HepG2 (cell line): Measurements from ENCODE around the gene NR2F1. TPM values are rescaled to one million over a fixed set of nuclear protein-coding genes. Genes with fewer than 3 reads are reported as not detected.

ENCODE experiments used
- AGO2 ChIP-seq: fragments of 200-400 bp; formaldehyde crosslinking; optimal IDR thresholded peaks from 2 replicates; pipeline ENCODE3; 2017; ENCODE audit warnings: mild to moderate bottlenecking, low read depth, low read length, moderate library complexity
- AKNA ChIP-seq: sonication (generic); formaldehyde crosslinking; IDR thresholded peaks from 2 replicates; pipeline ENCODE4 v1.4.0; 2020; ENCODE audit warnings: missing genetic modification reagents, borderline replicate concordance
- CEBPB ChIP-seq: IDR thresholded peaks from 2 replicates; pipeline ENCODE4 v1.6.1; 2011; ENCODE audit warnings: low read depth, low read length, improper control_type of control experiment, borderline replicate concordance
- CREM ChIP-seq, 2 experiments: sonication (generic) in 1 of 2; formaldehyde crosslinking in 1 of 2; IDR thresholded peaks; 2 replicates each; pipeline versions ENCODE4 v1.4.0 to v1.6.1; 2016 to 2020; ENCODE audit warnings: antibody characterized with exemption in 1 of 2, mild to moderate bottlenecking in 1 of 2, missing genetic modification reagents in 1 of 2
- DR1 ChIP-seq: sonication (generic); formaldehyde crosslinking; IDR thresholded peaks from 2 replicates; pipeline ENCODE4 v1.8.0; 2021; ENCODE audit warnings: mild to moderate bottlenecking, missing genetic modification reagents, inconsistent platforms
- GPBP1L1 ChIP-seq: sonication (generic); formaldehyde crosslinking; IDR thresholded peaks from 2 replicates; pipeline ENCODE4 v1.5.0; 2020; ENCODE audit warnings: mild to moderate bottlenecking, missing genetic modification reagents
- HNF4G ChIP-seq, 2 experiments: sonication (generic) in 1 of 2; formaldehyde crosslinking in 1 of 2; IDR thresholded peaks; 2 replicates each; pipeline versions ENCODE4 v1.4.0 to v1.6.1; 2011 to 2020; ENCODE audit warnings: borderline replicate concordance in 2 of 2, low read depth in 2 of 2, mild to moderate bottlenecking in 2 of 2, low read length in 1 of 2, missing genetic modification reagents in 1 of 2, moderate library complexity in 1 of 2
- IRF9 ChIP-seq: sonication (generic); formaldehyde crosslinking; IDR thresholded peaks from 2 replicates; pipeline ENCODE4 v1.8.0; 2022; ENCODE audit warnings: missing genetic modification reagents, mild to moderate bottlenecking, borderline replicate concordance
- MIER3 ChIP-seq: IDR thresholded peaks from 2 replicates; pipeline ENCODE4 v1.6.1; 2016; ENCODE audit warnings: missing compliant biosample characterization, borderline replicate concordance
- MTA1 ChIP-seq: sonication (generic); formaldehyde crosslinking; IDR thresholded peaks from 2 replicates; pipeline ENCODE4 v1.4.0; 2020; ENCODE audit warnings: missing genetic modification reagents, mild to moderate bottlenecking, borderline replicate concordance
- MZF1 ChIP-seq: sonication (generic); formaldehyde crosslinking; IDR thresholded peaks from 2 replicates; pipeline ENCODE4 v1.8.1; 2023; ENCODE audit warnings: mild to moderate bottlenecking, missing genetic modification reagents, borderline replicate concordance
- RBFOX2 ChIP-seq: fragments of 200-400 bp; formaldehyde crosslinking; IDR thresholded peaks from 2 replicates; pipeline ENCODE4 v1.6.1; 2017; ENCODE audit warnings: low read depth, mild to moderate bottlenecking, low read length
- RBM22 ChIP-seq: fragments of 200-400 bp; formaldehyde crosslinking; optimal IDR thresholded peaks from 2 replicates; pipeline ENCODE3; 2017; ENCODE audit warnings: mild to moderate bottlenecking, low read length, moderate library complexity
- SP2 ChIP-seq: sonication (generic); formaldehyde crosslinking; IDR thresholded peaks from 2 replicates; pipeline ENCODE4 v1.5.1; 2020; ENCODE audit warnings: mild to moderate bottlenecking, missing genetic modification reagents
- SP5 ChIP-seq: IDR thresholded peaks from 2 replicates; pipeline ENCODE4 v1.6.1; 2016; ENCODE audit warnings: low read depth, borderline replicate concordance
- ZNF205 ChIP-seq: IDR thresholded peaks from 2 replicates; pipeline ENCODE4 v1.6.1; 2018; ENCODE audit warnings: missing biosample characterization, missing genetic modification reagents
- ZNF343 ChIP-seq: sonication (generic); formaldehyde crosslinking; IDR thresholded peaks from 2 replicates; pipeline ENCODE4 v1.4.0; 2020; ENCODE audit warnings: mild to moderate bottlenecking, missing genetic modification reagents
- ZNF543 ChIP-seq: sonication (generic); formaldehyde crosslinking; IDR thresholded peaks from 2 replicates; pipeline ENCODE4 v1.4.0; 2020; ENCODE audit warnings: mild to moderate bottlenecking, missing genetic modification reagents
- ZNF724P ChIP-seq: sonication (generic); formaldehyde crosslinking; IDR thresholded peaks from 2 replicates; pipeline ENCODE4 v1.8.0; 2022; ENCODE audit warnings: missing genetic modification reagents, borderline replicate concordance
- ZNF878 ChIP-seq: sonication (generic); formaldehyde crosslinking; IDR thresholded peaks from 2 replicates; pipeline ENCODE4 v1.8.1; 2023; ENCODE audit warnings: mild to moderate bottlenecking, missing genetic modification reagents, moderate library complexity
- ZSCAN21 ChIP-seq: sonication (generic); formaldehyde crosslinking; IDR thresholded peaks from 2 replicates; pipeline ENCODE4 v1.8.0; 2022; ENCODE audit warnings: mild to moderate bottlenecking, missing genetic modification reagents, moderate library complexity, borderline replicate concordance
- polyA plus RNA-seq, 8 experiments: library from polyadenylated mRNA; depleted of rRNA in 3 of 8; stranded (reverse) in 7 of 8; unstranded in 1 of 8; fragments of >200 nt; fragmentation: Illumina TruSeq in 4 of 8; extraction: Trizol in 4 of 8; gene quantifications; 2 replicates each; pipeline versions ENCODE4 v1.2.1 to v1.2.3, GENCODE V29; 2011 to 2016; ENCODE audit warnings: low read depth in 4 of 8, missing spikeins in 1 of 8, mixed read lengths in 1 of 8; ENCODE audit not compliant: insufficient read depth in 1 of 8
- total RNA-seq, 5 experiments: library from RNA; depleted of rRNA; stranded (reverse); fragments of >200 nt; fragmentation: Illumina TruSeq; extraction: Trizol; gene quantifications; 2 replicates each; pipeline ENCODE4 v1.2.3, GENCODE V29; 2016; ENCODE audit warnings: low read depth in 1 of 5

The NR2F1 gene
- total and polyA plus RNA-seq, 2 of the 13 experiments (the other 11 are each of a cell fraction or from before 2014, with no cell fraction given), result 17.1 to 59.7 TPM

GRCh38 chr5:93594591-93595419 lies 11.8 kb downstream of the NR2F1 start (continued):
- TF ChIP-seq HNF4G (IDR thresholded peaks at IDR 0.05; ENCODE audit: borderline replicate concordance, low read depth, low read length), result no peak
- no peak for TF ChIP-seq HNF4G (CRISPR knock-in tag; IDR thresholded peaks at IDR 0.05; ENCODE audit: borderline replicate concordance, low read depth)
- no peak for TF ChIP-seq MIER3
- TF ChIP-seq MTA1 (CRISPR knock-in tag), result no peak
- no peak for TF ChIP-seq ZSCAN21 (CRISPR knock-in tag)
- no peak for TF ChIP-seq ZNF343
- no peak for TF ChIP-seq GPBP1L1 (CRISPR knock-in tag)
- no peak for TF ChIP-seq SP5 (CRISPR knock-in tag)
- TF ChIP-seq CEBPB, result no peak
- peak; percentile 98 for TF ChIP-seq AGO2
- TF ChIP-seq CREM (IDR thresholded peaks at IDR 0.05), result no peak
- no peak for TF ChIP-seq CREM (CRISPR knock-in tag; IDR thresholded peaks at IDR 0.05)
- TF ChIP-seq ZNF724P, result no peak
- no peak for TF ChIP-seq DR1 (CRISPR knock-in tag)
- no peak for TF ChIP-seq ZNF205 (CRISPR knock-in tag)
- no peak for TF ChIP-seq AKNA
- TF ChIP-seq RBFOX2, result peak; percentile 82
- TF ChIP-seq ZNF878 (CRISPR knock-in tag), result no peak
- TF ChIP-seq SP2 (CRISPR knock-in tag), result no peak
- no peak for TF ChIP-seq IRF9
- peak; percentile 51 for TF ChIP-seq RBM22
- TF ChIP-seq ZNF543, result no peak
- no peak for TF ChIP-seq MZF1
